HCT116 (cell line): ENCODE results near the gene SMIM8. TPM values are rescaled to one million over a fixed set of nuclear protein-coding genes. Genes with fewer than 3 reads are reported as not detected.

Experiments used
- ATAC-seq: fragments of 200-7000 bp; cut with Tn5 transposase; 2 replicates; pipeline ENCODE4 v1.9.1; 2020; ENCODE audit warnings: mild to moderate bottlenecking, moderate library complexity
- BruUV-seq: library from RNA; stranded (reverse); fragments of 400-500 nt; replicated peaks from 2 replicates; lab custom pipeline; 2021; lab: Mats Ljungman, UMichigan
- CTCF ChIA-PET: fragments of 300-600 bp; sonication (Branson Sonifier 250); formaldehyde crosslinking; loops from one replicate; lab custom pipeline; 2021; ENCODE audit warnings: antibody characterized with exemption; lab: Charles Lee
- POLR2A ChIA-PET: fragments of 300-600, 350-600 bp; sonication (Branson Sonifier 250); formaldehyde crosslinking; loops from one replicate; lab custom pipeline; 2021; ENCODE audit warnings: antibody characterized with exemption; lab: Charles Lee
- RAD21 ChIA-PET, 2 experiments: fragments of 300-600 bp; sonication (Branson Sonifier 250); formaldehyde crosslinking; loops; one replicate each; lab custom pipeline; 2023; ENCODE audit warnings: low total read pairs in 2 of 2; ENCODE audit not compliant: uncharacterized antibody in 2 of 2, unreplicated experiment in 2 of 2, low non-redundant PET in 1 of 2; lab: Charles Lee
- DNase-seq: peaks from one replicate; pipeline ENCODE4 v3.0.0-alpha.2; 2010; ENCODE audit warnings: low read depth, low spot score
- H2AFZ ChIP-seq: fragments of 200-600 bp; shearing (Covaris generic), sonication (generic); 2 replicates; pipeline ENCODE4 v1.6.1; 2017; ENCODE audit warnings: low read depth, mixed run types, mixed read lengths, antibody characterized with exemption, low read length; ENCODE audit not compliant: poor library complexity, severe bottlenecking
- H3K27ac ChIP-seq: 2 replicates; pipeline ENCODE4 v1.5.1; 2012; ENCODE audit warnings: low read depth, low read length
- H3K27me3 ChIP-seq: fragments of 200-600 bp; sonication (generic); 2 replicates; pipeline ENCODE4 v1.6.1; 2016; ENCODE audit warnings: mixed run types, low read length, mixed read lengths; ENCODE audit not compliant: insufficient read depth
- H3K36me3 ChIP-seq, 2 experiments: fragments of 200-500 bp in 1 of 2; fragments of 200-600 bp in 1 of 2; sonication (Bioruptor generic) in 1 of 2; sonication (generic) in 1 of 2; 2 replicates each; pipeline versions ENCODE4 v1.5.1 to v1.6.1; 2014 to 2016; ENCODE audit warnings: low read length in 2 of 2, inconsistent platforms in 1 of 2, mixed read lengths in 1 of 2, mixed run types in 1 of 2; ENCODE audit not compliant: insufficient read depth in 2 of 2, control insufficient read depth in 1 of 2
- H3K4me1 ChIP-seq, 2 experiments: fragments of 200-600 bp in 1 of 2; sonication (generic) in 1 of 2; 2 replicates each; pipeline versions ENCODE4 v1.5.1 to v1.6.1; 2012 to 2017; ENCODE audit warnings: low read length in 2 of 2, inconsistent platforms in 1 of 2, mild to moderate bottlenecking in 1 of 2, mixed read lengths in 1 of 2, mixed run types in 1 of 2, moderate library complexity in 1 of 2; ENCODE audit not compliant: insufficient read depth in 2 of 2, control insufficient read depth in 1 of 2
- H3K4me2 ChIP-seq: fragments of 200-600 bp; sonication (generic); 2 replicates; pipeline ENCODE4 v1.6.1; 2017; ENCODE audit warnings: mixed run types, low read length, mixed read lengths
- H3K4me3 ChIP-seq, 2 experiments: fragments of 200-600 bp in 1 of 2; sonication (generic) in 1 of 2; replicated peaks in 1 of 2; 2 replicates each; pipeline ENCODE4 v1.5.1; 2011 to 2016; ENCODE audit warnings: low read length in 2 of 2, control low read depth in 1 of 2, low read depth in 1 of 2, mild to moderate bottlenecking in 1 of 2, mixed read lengths in 1 of 2, mixed run types in 1 of 2
- H3K79me2 ChIP-seq: fragments of 200-600 bp; sonication (generic); 2 replicates; pipeline ENCODE4 v1.6.1; 2017; ENCODE audit warnings: mild to moderate bottlenecking, mixed run types, low read length, moderate library complexity, mixed read lengths; ENCODE audit not compliant: insufficient read depth
- H3K9ac ChIP-seq: fragments of 200-600 bp; sonication (generic); 2 replicates; pipeline ENCODE4 v1.6.1; 2016; ENCODE audit warnings: low read length, mixed read lengths
- H3K9me2 ChIP-seq: fragments of 200-600 bp; sonication (generic), shearing (Covaris generic); 2 replicates; pipeline ENCODE4 v1.6.1; 2017; ENCODE audit warnings: mixed run types, mild to moderate bottlenecking, moderate library complexity; ENCODE audit not compliant: insufficient read depth
- H3K9me3 ChIP-seq, 2 experiments: fragments of 200-500 bp in 1 of 2; fragments of 200-600 bp in 1 of 2; sonication (Bioruptor generic) in 1 of 2; sonication (generic) in 1 of 2; 2 replicates each; pipeline ENCODE4 v1.6.1; 2014 to 2017; ENCODE audit warnings: low read length in 2 of 2, mixed read lengths in 2 of 2, inconsistent platforms in 1 of 2, low read depth in 1 of 2, mild to moderate bottlenecking in 1 of 2, mixed run types in 1 of 2, moderate library complexity in 1 of 2; ENCODE audit not compliant: control insufficient read depth in 1 of 2, insufficient read depth in 1 of 2
- H4K20me1 ChIP-seq: fragments of 200-600 bp; sonication (generic), shearing (Covaris generic); 2 replicates; pipeline ENCODE4 v1.6.1; 2017; ENCODE audit warnings: mixed run types, mild to moderate bottlenecking, moderate library complexity; ENCODE audit not compliant: insufficient read depth
- ATF3 ChIP-seq: IDR thresholded peaks from 2 replicates; pipeline ENCODE4 v1.6.1; 2012
- CBX3 ChIP-seq: IDR thresholded peaks from 2 replicates; pipeline ENCODE4 v1.6.1; 2012; ENCODE audit warnings: low read depth
- CEBPB ChIP-seq: IDR thresholded peaks from 2 replicates; pipeline ENCODE4 v1.6.1; 2012; ENCODE audit warnings: low read depth
- EGR1 ChIP-seq: IDR thresholded peaks from 2 replicates; pipeline ENCODE4 v1.6.1; 2012; ENCODE audit warnings: low read depth
- ELF1 ChIP-seq: IDR thresholded peaks from 2 replicates; pipeline ENCODE4 v1.6.1; 2012; ENCODE audit warnings: low read depth, borderline replicate concordance
- EZH2 ChIP-seq: fragments of 200-600 bp; sonication (generic); IDR thresholded peaks from 2 replicates; pipeline ENCODE4 v1.6.1; 2017; ENCODE audit warnings: antibody characterized with exemption, mixed run types
- EZH2phosphoT487 ChIP-seq: fragments of 200-600 bp; IDR thresholded peaks from 2 replicates; pipeline ENCODE4 v1.6.1; 2018; ENCODE audit warnings: antibody characterized with exemption, borderline replicate concordance
- FOSL1 ChIP-seq: IDR thresholded peaks from 2 replicates; pipeline ENCODE4 v1.6.1; 2012; ENCODE audit warnings: low read depth
- JUND ChIP-seq: IDR thresholded peaks from 2 replicates; pipeline ENCODE4 v1.6.1; 2012
- MAX ChIP-seq: IDR thresholded peaks from 2 replicates; pipeline ENCODE4 v1.6.1; 2012
- POLR2A ChIP-seq: IDR thresholded peaks from 2 replicates; pipeline ENCODE4 v1.7.0; 2011; ENCODE audit warnings: borderline replicate concordance; ENCODE audit not compliant: insufficient read depth, insufficient read length; ENCODE audit errors: extremely low read depth
- POLR2AphosphoS5 ChIP-seq: IDR thresholded peaks from 2 replicates; pipeline ENCODE4 v1.6.1; 2011; ENCODE audit warnings: mild to moderate bottlenecking, low read depth, low read length, moderate library complexity
- REST ChIP-seq: IDR thresholded peaks from 2 replicates; pipeline ENCODE4 v1.6.1; 2012; ENCODE audit warnings: low read depth
- SIN3A ChIP-seq: IDR thresholded peaks from 2 replicates; pipeline ENCODE4 v1.6.1; 2012; ENCODE audit warnings: low read depth
- SRF ChIP-seq: IDR thresholded peaks from 2 replicates; pipeline ENCODE4 v1.6.1; 2012; ENCODE audit warnings: low read depth
- YY1 ChIP-seq: IDR thresholded peaks from 2 replicates; pipeline ENCODE4 v1.6.1; 2011; ENCODE audit warnings: low read length, low read depth, moderate library complexity, mild to moderate bottlenecking; ENCODE audit not compliant: insufficient replicate concordance; ENCODE audit errors: extremely low read depth
- ZBTB33 ChIP-seq: IDR thresholded peaks from 2 replicates; pipeline ENCODE4 v1.6.1; 2011; ENCODE audit warnings: mild to moderate bottlenecking, low read length, moderate library complexity; ENCODE audit not compliant: insufficient replicate concordance; ENCODE audit errors: extremely low read depth
- ZFX ChIP-seq: fragments of 450-650 bp; IDR thresholded peaks from 2 replicates; pipeline ENCODE4 v1.6.1; 2017
- ZNF274 ChIP-seq: fragments of 200-500 bp; sonication (Bioruptor generic); IDR thresholded peaks from 2 replicates; pipeline ENCODE4 v1.6.1; 2014; ENCODE audit warnings: mild to moderate bottlenecking, low read depth, low read length, inconsistent platforms
- intact Hi-C: fragments of 100-400 bp; cut with micrococcal nuclease; formaldehyde crosslinking; loops from 2 replicates; pipeline ENCODE4 v1.10.0; 2022
- total RNA-seq: library from RNA; stranded (reverse); gene quantifications from one replicate; pipeline ENCODE4 v1.2.1, GENCODE V29; 2021; ENCODE audit not compliant: unreplicated experiment

SMIM8 gene
- total RNA-seq, 1 experiment from 2014 or later: 8.0 TPM

GRCh38 chr6:87342829-87343228, 20.4 kb downstream of the SMIM8 start:
- CTCF ChIA-PET: no interaction called here
- Histone ChIP-seq H4K20me1 (no peaks in the 10 kb centered on the region), H3K36me3 (no peaks in the 10 kb centered on the region), H3K27me3 (no peaks in the 10 kb centered on the region), H3K27ac (no peak overlapping the region), H3K9me2 (no peaks in the 10 kb centered on the region), H2AFZ (no peak overlapping the region), H3K4me3 (no peak overlapping the region), H3K4me2 (no peak overlapping the region), H3K4me1 (no peaks in the 10 kb centered on the region), H3K9me3 (no peaks in the 10 kb centered on the region), H3K79me2 (no peaks in the 10 kb centered on the region), H3K9ac (no peak overlapping the region)
- RAD21 ChIA-PET: no interaction called here
- DNase-seq (no peak), ATAC-seq (no peak)
- POLR2A ChIA-PET: no interaction called here
- intact Hi-C loops: no loop called here
- TF ChIP-seq ZFX (no peak), EGR1 (no peak), SRF (no peak), EZH2 (no peak), POLR2A (no peak), CBX3 (no peak), JUND (no peak), FOSL1 (no peak), SIN3A (no peak), ELF1 (no peak), EZH2phosphoT487 (no peak), YY1 (no peak), ATF3 (no peak), REST (no peak), POLR2AphosphoS5 (no peak), ZBTB33 (no peak), MAX (no peak), ZNF274 (no peak), CEBPB (no peak)
- no TSS peak for BruUV-seq
